HEK293 (cell line): Measurements from ENCODE around the gene CNST.

ENCODE experiments used
- CTCF ChIA-PET: fragments of 350-600 bp; formaldehyde crosslinking; extraction: SDS; loops from one replicate; lab custom pipeline; 2021; ENCODE audit warnings: antibody characterized with exemption; lab: Yijun Ruan, JAX
- POLR2A ChIA-PET: fragments of 300-600 bp; formaldehyde crosslinking; extraction: SDS; loops from one replicate; lab custom pipeline; 2020; ENCODE audit warnings: antibody characterized with exemption, inconsistent platforms; lab: Yijun Ruan, JAX
- H3K27ac ChIP-seq: fragments of 200-500 bp; sonication (Bioruptor generic); 2 replicates; pipeline ENCODE4 v1.5.1; 2014; ENCODE audit warnings: low read depth, low read length, control low read depth, inconsistent platforms; ENCODE audit errors: extremely low read depth
- H3K36me3 ChIP-seq, 2 experiments: fragments of 200-500 bp in 1 of 2; sonication (Bioruptor generic) in 1 of 2; 1 replicate in 1 of 2; 2 replicates in 1 of 2; pipeline ENCODE4 v1.5.1; 2014 to 2017; ENCODE audit warnings: inconsistent platforms in 2 of 2, low read length in 2 of 2; ENCODE audit not compliant: control insufficient read depth in 2 of 2, insufficient read depth in 1 of 2
- H3K4me1 ChIP-seq: fragments of 200-500 bp; sonication (Bioruptor generic); 2 replicates; pipeline ENCODE4 v1.5.1; 2014; ENCODE audit warnings: mild to moderate bottlenecking, low read length, inconsistent platforms; ENCODE audit not compliant: control insufficient read depth, insufficient read depth
- H3K4me3 ChIP-seq: 2 replicates; pipeline ENCODE4 v1.5.1; 2011; ENCODE audit warnings: low read depth, mild to moderate bottlenecking, control low read depth, low read length, moderate library complexity
- H3K9me3 ChIP-seq: fragments of 200-500 bp; sonication (Bioruptor generic); 2 replicates; pipeline ENCODE4 v1.5.1; 2014; ENCODE audit warnings: low read depth, low read length, inconsistent platforms; ENCODE audit not compliant: control insufficient read depth, insufficient read depth
- BCL6B ChIP-seq: fragments of 450-650 bp; formaldehyde crosslinking; IDR thresholded peaks from 2 replicates; pipeline ENCODE4 v1.5.1; 2017; ENCODE audit warnings: missing biosample characterization, missing genetic modification characterization
- GFI1B ChIP-seq: fragments of 450-650 bp; formaldehyde crosslinking; IDR thresholded peaks from 2 replicates; pipeline ENCODE4 v1.5.1; 2016; ENCODE audit warnings: missing biosample characterization, missing genetic modification characterization
- MYNN ChIP-seq: fragments of 450-650 bp; formaldehyde crosslinking; IDR thresholded peaks from 2 replicates; pipeline ENCODE4 v1.5.1; 2016; ENCODE audit warnings: missing biosample characterization, missing genetic modification characterization, borderline replicate concordance
- MZF1 ChIP-seq: fragments of 450-650 bp; formaldehyde crosslinking; IDR thresholded peaks from 2 replicates; pipeline ENCODE4 v1.5.1; 2017; ENCODE audit warnings: missing biosample characterization, missing genetic modification characterization, borderline replicate concordance
- SP3 ChIP-seq: fragments of 450-650 bp; formaldehyde crosslinking; IDR thresholded peaks from 2 replicates; pipeline ENCODE4 v1.5.1; 2016; ENCODE audit warnings: missing biosample characterization, missing genetic modification characterization
- ZBTB48 ChIP-seq: fragments of 450-650 bp; formaldehyde crosslinking; IDR thresholded peaks from 2 replicates; pipeline ENCODE4 v1.5.1; 2016; ENCODE audit warnings: missing biosample characterization, missing genetic modification characterization
- ZFP69B ChIP-seq: fragments of 450-650 bp; formaldehyde crosslinking; IDR thresholded peaks from 2 replicates; pipeline ENCODE4 v1.5.1; 2016; ENCODE audit warnings: missing biosample characterization, missing genetic modification characterization
- ZNF112 ChIP-seq: fragments of 450-650 bp; formaldehyde crosslinking; IDR thresholded peaks from 2 replicates; pipeline ENCODE4 v1.5.0; 2017; ENCODE audit warnings: missing biosample characterization, missing genetic modification characterization
- ZNF157 ChIP-seq: fragments of 450-650 bp; formaldehyde crosslinking; IDR thresholded peaks from 2 replicates; pipeline ENCODE4 v1.5.1; 2016; ENCODE audit warnings: missing biosample characterization, missing genetic modification characterization
- ZNF174 ChIP-seq: fragments of 450-650 bp; formaldehyde crosslinking; IDR thresholded peaks from 2 replicates; pipeline ENCODE4 v1.5.0; 2017; ENCODE audit warnings: missing biosample characterization, mild to moderate bottlenecking, missing genetic modification characterization
- ZNF221 ChIP-seq: fragments of 450-650 bp; formaldehyde crosslinking; IDR thresholded peaks from 2 replicates; pipeline ENCODE4 v1.5.1; 2017; ENCODE audit warnings: missing biosample characterization, missing genetic modification characterization, borderline replicate concordance
- ZNF223 ChIP-seq: fragments of 450-650 bp; formaldehyde crosslinking; IDR thresholded peaks from 2 replicates; pipeline ENCODE4 v1.5.1; 2016; ENCODE audit warnings: missing biosample characterization, missing genetic modification characterization
- ZNF26 ChIP-seq: fragments of 450-650 bp; formaldehyde crosslinking; IDR thresholded peaks from 2 replicates; pipeline ENCODE4 v1.5.1; 2016; ENCODE audit warnings: missing biosample characterization, missing genetic modification characterization
- ZNF391 ChIP-seq: fragments of 450-650 bp; formaldehyde crosslinking; IDR thresholded peaks from 2 replicates; pipeline ENCODE4 v1.5.1; 2016; ENCODE audit warnings: low read depth, missing biosample characterization, missing genetic modification characterization, borderline replicate concordance
- ZNF404 ChIP-seq: fragments of 450-650 bp; formaldehyde crosslinking; IDR thresholded peaks from 2 replicates; pipeline ENCODE4 v1.5.1; 2017; ENCODE audit warnings: missing biosample characterization, missing genetic modification characterization
- ZNF426 ChIP-seq: fragments of 450-650 bp; formaldehyde crosslinking; IDR thresholded peaks from 2 replicates; pipeline ENCODE4 v1.5.1; 2017; ENCODE audit warnings: missing biosample characterization, missing genetic modification characterization, mild to moderate bottlenecking, inconsistent platforms, moderate library complexity
- ZNF449 ChIP-seq: fragments of 450-650 bp; formaldehyde crosslinking; IDR thresholded peaks from 2 replicates; pipeline ENCODE4 v1.5.1; 2017; ENCODE audit warnings: missing biosample characterization, mild to moderate bottlenecking, missing genetic modification characterization, moderate library complexity
- ZNF621 ChIP-seq: fragments of 450-650 bp; formaldehyde crosslinking; IDR thresholded peaks from 2 replicates; pipeline ENCODE4 v1.5.1; 2017; ENCODE audit warnings: missing biosample characterization, missing genetic modification characterization
- ZNF624 ChIP-seq: fragments of 450-650 bp; formaldehyde crosslinking; IDR thresholded peaks from 2 replicates; pipeline ENCODE4 v1.5.1; 2017; ENCODE audit warnings: missing biosample characterization, missing genetic modification characterization
- ZNF654 ChIP-seq: fragments of 450-650 bp; formaldehyde crosslinking; IDR thresholded peaks from 2 replicates; pipeline ENCODE4 v1.5.1; 2016; ENCODE audit warnings: low read depth, missing biosample characterization, missing genetic modification characterization
- ZNF792 ChIP-seq: fragments of 450-650 bp; formaldehyde crosslinking; IDR thresholded peaks from 2 replicates; pipeline ENCODE4 v1.5.1; 2016; ENCODE audit warnings: missing biosample characterization, missing genetic modification characterization

CNST gene

DNA sequence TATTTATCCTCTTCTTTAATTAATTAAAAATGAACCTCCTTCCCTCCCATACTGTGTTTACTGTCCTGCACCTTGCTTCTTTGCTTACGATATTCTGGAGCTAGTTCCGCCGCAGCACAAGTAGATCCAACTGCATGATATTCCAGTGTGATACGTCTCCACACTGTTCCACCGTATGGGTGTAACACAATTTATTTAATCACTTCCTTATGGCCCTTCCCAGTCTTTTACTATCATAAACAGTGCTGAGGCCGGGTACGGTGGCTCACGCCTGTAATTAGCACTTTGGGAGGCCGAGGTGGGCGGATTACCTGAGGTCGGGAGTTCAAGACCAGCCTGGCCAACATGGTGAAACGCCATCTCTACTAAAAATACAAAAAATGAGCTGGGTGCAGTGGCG lies 25.7 kb downstream of the CNST start:
- H3K4me3 ChIP-seq, result no peak overlapping the region
- CTCF ChIA-PET, result no interaction called here
- no peak overlapping the region for H3K27ac ChIP-seq
- TF ChIP-seq ZNF426 (tag by site-specific recombination) (no peak), ZNF792 (tag by site-specific recombination) (no peak), ZNF404 (tag by site-specific recombination) (no peak), GFI1B (tag by site-specific recombination) (no peak), MYNN (tag by site-specific recombination) (no peak), ZNF174 (tag by site-specific recombination) (no peak), SP3 (tag by site-specific recombination) (no peak), ZNF157 (no peak), ZNF223 (tag by site-specific recombination) (no peak), ZBTB48 (tag by site-specific recombination) (no peak), ZNF624 (tag by site-specific recombination) (no peak), ZNF112 (tag by site-specific recombination) (no peak), BCL6B (no peak), ZNF621 (tag by site-specific recombination) (no peak), ZFP69B (tag by site-specific recombination) (no peak), MZF1 (tag by site-specific recombination) (no peak), ZNF449 (tag by site-specific recombination) (no peak), ZNF26 (tag by site-specific recombination) (no peak), ZNF391 (tag by site-specific recombination) (no peak)
- TF ChIP-seq, all 188 proteins: peak for 0
- no peaks in the 10 kb centered on the region for H3K4me1 ChIP-seq
- H3K9me3 ChIP-seq, result no peaks in the 10 kb centered on the region
- H3K36me3 ChIP-seq, result peaks cover 0 to 3% of the 10 kb centered on the region in 2 experiments; a peak in 1 of 3 replicates
- POLR2A ChIA-PET, result no interaction called here

GRCh38 chr1:246592695-246593094 lies 26.4 kb downstream of the CNST start:
- CTCF ChIA-PET, result no interaction called here
- Histone ChIP-seq H3K36me3 (peaks cover 0 to 3% of the 10 kb centered on the region in 2 experiments; a peak in 1 of 3 replicates), H3K9me3 (no peaks in the 10 kb centered on the region), H3K4me3 (no peak overlapping the region), H3K4me1 (no peaks in the 10 kb centered on the region), H3K27ac (no peak overlapping the region)
- POLR2A ChIA-PET, result no interaction called here
- no peak for TF ChIP-seq ZNF654 (tag by site-specific recombination)
- TF ChIP-seq ZNF221 (tag by site-specific recombination), result no peak
